ENCODE results near the gene LTBP3.

Gene LTBP3

DNA sequence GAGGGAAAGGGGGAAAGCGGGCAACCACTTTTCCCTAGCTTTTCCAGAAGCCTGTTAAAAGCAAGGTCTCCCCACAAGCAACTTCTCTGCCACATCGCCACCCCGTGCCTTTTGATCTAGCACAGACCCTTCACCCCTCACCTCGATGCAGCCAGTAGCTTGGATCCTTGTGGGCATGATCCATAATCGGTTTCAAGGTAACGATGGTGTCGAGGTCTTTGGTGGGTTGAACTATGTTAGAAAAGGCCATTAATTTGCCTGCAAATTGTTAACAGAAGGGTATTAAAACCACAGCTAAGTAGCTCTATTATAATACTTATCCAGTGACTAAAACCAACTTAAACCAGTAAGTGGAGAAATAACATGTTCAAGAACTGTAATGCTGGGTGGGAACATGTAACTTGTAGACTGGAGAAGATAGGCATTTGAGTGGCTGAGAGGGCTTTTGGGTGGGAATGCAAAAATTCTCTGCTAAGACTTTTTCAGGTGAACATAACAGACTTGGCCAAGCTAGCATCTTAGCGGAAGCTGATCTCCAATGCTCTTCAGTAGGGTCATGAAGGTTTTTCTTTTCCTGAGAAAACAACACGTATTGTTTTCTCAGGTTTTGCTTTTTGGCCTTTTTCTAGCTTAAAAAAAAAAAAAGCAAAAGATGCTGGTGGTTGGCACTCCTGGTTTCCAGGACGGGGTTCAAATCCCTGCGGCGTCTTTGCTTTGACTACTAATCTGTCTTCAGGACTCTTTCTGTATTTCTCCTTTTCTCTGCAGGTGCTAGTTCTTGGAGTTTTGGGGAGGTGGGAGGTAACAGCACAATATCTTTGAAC is 52.5 kb downstream of the LTBP3 start:
- DNase-seq = no peak

- no peak for DNase-seq
Observed at GRCh38 chr11:65504674-65505465, 53.3 kb downstream of the LTBP3 start.

DNA sequence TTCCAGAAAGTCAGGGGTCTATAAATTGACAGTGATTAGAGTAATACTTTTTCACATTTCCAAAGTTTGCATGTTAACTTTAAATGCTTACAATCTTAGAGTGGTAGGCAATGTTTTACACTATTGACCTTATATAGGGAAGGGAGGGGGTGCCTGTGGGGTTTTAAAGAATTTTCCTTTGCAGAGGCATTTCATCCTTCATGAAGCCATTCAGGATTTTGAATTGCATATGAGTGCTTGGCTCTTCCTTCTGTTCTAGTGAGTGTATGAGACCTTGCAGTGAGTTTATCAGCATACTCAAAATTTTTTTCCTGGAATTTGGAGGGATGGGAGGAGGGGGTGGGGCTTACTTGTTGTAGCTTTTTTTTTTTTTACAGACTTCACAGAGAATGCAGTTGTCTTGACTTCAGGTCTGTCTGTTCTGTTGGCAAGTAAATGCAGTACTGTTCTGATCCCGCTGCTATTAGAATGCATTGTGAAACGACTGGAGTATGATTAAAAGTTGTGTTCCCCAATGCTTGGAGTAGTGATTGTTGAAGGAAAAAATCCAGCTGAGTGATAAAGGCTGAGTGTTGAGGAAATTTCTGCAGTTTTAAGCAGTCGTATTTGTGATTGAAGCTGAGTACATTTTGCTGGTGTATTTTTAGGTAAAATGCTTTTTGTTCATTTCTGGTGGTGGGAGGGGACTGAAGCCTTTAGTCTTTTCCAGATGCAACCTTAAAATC is 54.0 kb downstream of the LTBP3 start:
- DNase-seq = no peak

GRCh38 chr11:65503368-65503948 is 54.7 kb downstream of the LTBP3 start:
- DNase-seq = no peak

- no peak for DNase-seq
Observed at GRCh38 chr11:65502555-65503367, 55.4 kb downstream of the LTBP3 start.

DNA sequence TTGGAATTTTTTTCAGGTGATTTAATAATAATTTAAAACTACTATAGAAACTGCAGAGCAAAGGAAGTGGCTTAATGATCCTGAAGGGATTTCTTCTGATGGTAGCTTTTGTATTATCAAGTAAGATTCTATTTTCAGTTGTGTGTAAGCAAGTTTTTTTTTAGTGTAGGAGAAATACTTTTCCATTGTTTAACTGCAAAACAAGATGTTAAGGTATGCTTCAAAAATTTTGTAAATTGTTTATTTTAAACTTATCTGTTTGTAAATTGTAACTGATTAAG is 55.9 kb downstream of the LTBP3 start:
- no peak for DNase-seq

DNA sequence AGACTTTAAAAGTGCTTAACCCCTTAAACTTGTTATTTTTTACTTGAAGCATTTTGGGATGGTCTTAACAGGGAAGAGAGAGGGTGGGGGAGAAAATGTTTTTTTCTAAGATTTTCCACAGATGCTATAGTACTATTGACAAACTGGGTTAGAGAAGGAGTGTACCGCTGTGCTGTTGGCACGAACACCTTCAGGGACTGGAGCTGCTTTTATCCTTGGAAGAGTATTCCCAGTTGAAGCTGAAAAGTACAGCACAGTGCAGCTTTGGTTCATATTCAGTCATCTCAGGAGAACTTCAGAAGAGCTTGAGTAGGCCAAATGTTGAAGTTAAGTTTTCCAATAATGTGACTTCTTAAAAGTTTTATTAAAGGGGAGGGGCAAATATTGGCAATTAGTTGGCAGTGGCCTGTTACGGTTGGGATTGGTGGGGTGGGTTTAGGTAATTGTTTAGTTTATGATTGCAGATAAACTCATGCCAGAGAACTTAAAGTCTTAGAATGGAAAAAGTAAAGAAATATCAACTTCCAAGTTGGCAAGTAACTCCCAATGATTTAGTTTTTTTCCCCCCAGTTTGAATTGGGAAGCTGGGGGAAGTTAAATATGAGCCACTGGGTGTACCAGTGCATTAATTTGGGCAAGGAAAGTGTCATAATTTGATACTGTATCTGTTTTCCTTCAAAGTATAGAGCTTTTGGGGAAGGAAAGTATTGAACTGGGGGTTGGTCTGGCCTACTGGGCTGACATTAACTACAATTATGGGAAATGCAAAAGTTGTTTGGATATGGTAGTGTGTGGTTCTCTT is 56.5 kb downstream of the LTBP3 start:
- DNase-seq = no peak

- no peak for DNase-seq
Observed at GRCh38 chr11:65501186-65501471, 57.0 kb downstream of the LTBP3 start.

DNA sequence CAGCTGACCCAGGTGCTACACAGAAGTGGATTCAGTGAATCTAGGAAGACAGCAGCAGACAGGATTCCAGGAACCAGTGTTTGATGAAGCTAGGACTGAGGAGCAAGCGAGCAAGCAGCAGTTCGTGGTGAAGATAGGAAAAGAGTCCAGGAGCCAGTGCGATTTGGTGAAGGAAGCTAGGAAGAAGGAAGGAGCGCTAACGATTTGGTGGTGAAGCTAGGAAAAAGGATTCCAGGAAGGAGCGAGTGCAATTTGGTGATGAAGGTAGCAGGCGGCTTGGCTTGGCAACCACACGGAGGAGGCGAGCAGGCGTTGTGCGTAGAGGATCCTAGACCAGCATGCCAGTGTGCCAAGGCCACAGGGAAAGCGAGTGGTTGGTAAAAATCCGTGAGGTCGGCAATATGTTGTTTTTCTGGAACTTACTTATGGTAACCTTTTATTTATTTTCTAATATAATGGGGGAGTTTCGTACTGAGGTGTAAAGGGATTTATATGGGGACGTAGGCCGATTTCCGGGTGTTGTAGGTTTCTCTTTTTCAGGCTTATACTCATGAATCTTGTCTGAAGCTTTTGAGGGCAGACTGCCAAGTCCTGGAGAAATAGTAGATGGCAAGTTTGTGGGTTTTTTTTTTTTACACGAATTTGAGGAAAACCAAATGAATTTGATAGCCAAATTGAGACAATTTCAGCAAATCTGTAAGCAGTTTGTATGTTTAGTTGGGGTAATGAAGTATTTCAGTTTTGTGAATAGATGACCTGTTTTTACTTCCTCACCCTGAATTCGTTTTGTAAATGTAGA is 57.6 kb downstream of the LTBP3 start:
- no peak for DNase-seq

GRCh38 chr11:65499713-65500386 is 58.3 kb downstream of the LTBP3 start:
- DNase-seq = no peak

- DNase-seq = peak; percentile 77
Observed at GRCh38 chr11:65498977-65499712, 59.0 kb downstream of the LTBP3 start, which contains the start of gene MALAT1. Gene MALAT1 (plus strand): TSS chr11:65499045.

DNA sequence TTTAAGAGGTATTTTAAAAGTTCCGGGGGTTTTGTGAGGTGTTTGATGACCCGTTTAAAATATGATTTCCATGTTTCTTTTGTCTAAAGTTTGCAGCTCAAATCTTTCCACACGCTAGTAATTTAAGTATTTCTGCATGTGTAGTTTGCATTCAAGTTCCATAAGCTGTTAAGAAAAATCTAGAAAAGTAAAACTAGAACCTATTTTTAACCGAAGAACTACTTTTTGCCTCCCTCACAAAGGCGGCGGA is 59.5 kb downstream of the LTBP3 start:
- no peak for DNase-seq

DNA sequence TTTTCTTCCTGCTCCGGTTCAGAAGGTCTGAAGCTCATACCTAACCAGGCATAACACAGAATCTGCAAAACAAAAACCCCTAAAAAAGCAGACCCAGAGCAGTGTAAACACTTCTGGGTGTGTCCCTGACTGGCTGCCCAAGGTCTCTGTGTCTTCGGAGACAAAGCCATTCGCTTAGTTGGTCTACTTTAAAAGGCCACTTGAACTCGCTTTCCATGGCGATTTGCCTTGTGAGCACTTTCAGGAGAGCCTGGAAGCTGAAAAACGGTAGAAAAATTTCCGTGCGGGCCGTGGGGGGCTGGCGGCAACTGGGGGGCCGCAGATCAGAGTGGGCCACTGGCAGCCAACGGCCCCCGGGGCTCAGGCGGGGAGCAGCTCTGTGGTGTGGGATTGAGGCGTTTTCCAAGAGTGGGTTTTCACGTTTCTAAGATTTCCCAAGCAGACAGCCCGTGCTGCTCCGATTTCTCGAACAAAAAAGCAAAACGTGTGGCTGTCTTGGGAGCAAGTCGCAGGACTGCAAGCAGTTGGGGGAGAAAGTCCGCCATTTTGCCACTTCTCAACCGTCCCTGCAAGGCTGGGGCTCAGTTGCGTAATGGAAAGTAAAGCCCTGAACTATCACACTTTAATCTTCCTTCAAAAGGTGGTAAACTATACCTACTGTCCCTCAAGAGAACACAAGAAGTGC is 60.0 kb downstream of the LTBP3 start:
- no peak for DNase-seq

DNA sequence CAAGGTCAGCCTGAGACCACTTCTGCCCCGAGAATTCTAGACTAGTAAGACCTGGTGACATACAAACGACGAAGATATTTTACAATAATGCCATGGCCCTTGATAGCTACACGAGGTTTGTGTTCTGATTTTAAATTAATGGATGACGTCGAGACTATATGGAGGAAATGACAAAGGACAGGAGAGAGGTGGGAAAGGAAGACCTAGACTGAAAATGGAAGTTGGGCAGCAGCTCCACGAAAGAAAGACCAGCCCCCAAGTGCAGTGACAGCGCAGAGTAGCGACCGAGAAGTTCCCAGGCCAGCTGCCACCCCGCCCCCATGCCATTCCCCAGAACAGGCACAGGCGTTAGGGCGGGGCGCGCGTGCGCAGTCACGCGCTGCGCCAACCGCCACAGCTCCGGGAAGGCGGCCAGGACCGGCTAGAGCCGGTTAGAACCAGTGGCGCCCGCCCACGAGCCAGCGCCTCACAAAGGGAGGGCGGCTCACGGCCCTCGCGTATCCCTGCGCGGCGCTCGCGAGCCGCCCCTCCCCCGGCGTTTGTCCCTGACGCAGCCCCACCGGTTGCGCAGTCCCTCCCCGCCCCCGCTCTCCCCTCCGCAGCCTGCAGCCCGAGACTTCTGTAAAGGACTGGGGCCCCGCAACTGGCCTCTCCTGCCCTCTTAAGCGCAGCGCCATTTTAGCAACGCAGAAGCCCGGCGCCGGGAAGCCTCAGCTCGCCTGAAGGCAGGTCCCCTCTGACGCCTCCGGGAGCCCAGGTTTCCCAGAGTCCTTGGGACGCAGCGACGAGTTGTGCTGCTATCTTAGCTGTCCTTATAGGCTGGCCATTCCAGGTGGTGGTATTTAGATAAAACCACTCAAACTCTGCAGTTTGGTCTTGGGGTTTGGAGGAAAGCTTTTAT is 60.8 kb downstream of the LTBP3 start:
- DNase-seq = peak; percentile 98

DNA sequence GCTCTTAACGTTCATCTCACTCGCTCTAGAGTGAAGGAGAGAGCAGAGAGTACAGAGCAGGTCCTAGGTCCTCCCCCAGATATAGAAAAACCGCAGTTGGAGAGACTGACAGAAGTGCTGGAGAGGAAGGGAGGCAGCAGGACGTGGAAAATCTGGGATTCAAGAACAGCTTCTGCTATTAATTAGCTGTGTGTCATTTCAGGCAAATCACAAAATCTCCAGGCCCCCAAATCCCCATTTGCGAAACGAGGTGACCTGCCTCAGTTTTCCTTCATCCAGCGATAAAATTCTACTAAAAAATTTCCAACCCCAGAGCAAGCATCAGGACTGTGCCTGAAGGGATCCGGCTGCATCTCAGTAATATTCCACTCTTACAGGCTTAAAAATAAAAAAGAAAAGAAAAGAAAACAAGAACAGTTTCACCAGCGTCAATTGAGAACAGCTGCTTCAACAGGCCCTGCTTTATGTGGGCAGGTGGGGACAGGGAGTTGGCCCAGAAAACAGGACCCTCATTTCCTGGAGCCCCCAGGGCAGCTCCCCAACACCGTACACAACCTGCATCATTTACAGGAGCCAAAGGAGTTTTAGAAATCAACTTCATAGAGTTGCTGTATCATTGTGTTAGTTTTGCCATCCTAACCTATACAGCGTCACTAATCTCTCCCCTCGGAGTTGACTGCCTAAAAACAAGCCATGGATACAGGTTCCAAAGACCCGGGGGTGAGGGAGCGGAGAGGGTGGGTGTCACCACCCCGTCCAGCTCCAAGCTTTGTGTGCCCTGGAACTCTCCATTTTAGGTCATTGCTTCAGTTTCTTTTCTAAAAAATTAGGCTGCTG is 61.6 kb downstream of the LTBP3 start:
- no peak for DNase-seq

- no peak for DNase-seq
Observed at GRCh38 chr11:65493367-65494176, 64.6 kb downstream of the LTBP3 start.
